Measurements from ENCODE around the gene EFTUD2. TPM values are rescaled to one million over a fixed set of nuclear protein-coding genes. Genes with fewer than 3 reads are reported as not detected.

EFTUD2 gene
- total and polyA plus RNA-seq, 2 of the 13 experiments (the other 11 are each of a cell fraction or from before 2014, with no cell fraction given) = 111 to 137 TPM

- TF ChIP-seq SIN3B (IDR thresholded peaks at IDR 0.05; ENCODE audit: low read length) (no peak), ZNF296 (CRISPR knock-in tag; conservative IDR thresholded peaks at IDR 0.05) (no peak), ZBTB39 (CRISPR knock-in tag; IDR thresholded peaks at IDR 0.05) (no peak), ZNF547 (CRISPR knock-in tag; IDR thresholded peaks at IDR 0.05) (no peak), HINFP (CRISPR knock-in tag; IDR thresholded peaks at IDR 0.05; ENCODE audit: low read depth) (no peak), ELK4 (CRISPR knock-in tag; IDR thresholded peaks at IDR 0.05; ENCODE audit: borderline replicate concordance) (no peak), ZFY (CRISPR knock-in tag; IDR thresholded peaks at IDR 0.05) (peak; percentile 27; the same call in 1 of the 2 replicates), ATF1 (CRISPR knock-in tag; IDR thresholded peaks at IDR 0.05) (no peak), FIP1L1 (IDR thresholded peaks at IDR 0.05; ENCODE audit: borderline replicate concordance, insufficient read depth, low read depth, low read length) (no peak)
- TF ChIP-seq, protein P1, sequence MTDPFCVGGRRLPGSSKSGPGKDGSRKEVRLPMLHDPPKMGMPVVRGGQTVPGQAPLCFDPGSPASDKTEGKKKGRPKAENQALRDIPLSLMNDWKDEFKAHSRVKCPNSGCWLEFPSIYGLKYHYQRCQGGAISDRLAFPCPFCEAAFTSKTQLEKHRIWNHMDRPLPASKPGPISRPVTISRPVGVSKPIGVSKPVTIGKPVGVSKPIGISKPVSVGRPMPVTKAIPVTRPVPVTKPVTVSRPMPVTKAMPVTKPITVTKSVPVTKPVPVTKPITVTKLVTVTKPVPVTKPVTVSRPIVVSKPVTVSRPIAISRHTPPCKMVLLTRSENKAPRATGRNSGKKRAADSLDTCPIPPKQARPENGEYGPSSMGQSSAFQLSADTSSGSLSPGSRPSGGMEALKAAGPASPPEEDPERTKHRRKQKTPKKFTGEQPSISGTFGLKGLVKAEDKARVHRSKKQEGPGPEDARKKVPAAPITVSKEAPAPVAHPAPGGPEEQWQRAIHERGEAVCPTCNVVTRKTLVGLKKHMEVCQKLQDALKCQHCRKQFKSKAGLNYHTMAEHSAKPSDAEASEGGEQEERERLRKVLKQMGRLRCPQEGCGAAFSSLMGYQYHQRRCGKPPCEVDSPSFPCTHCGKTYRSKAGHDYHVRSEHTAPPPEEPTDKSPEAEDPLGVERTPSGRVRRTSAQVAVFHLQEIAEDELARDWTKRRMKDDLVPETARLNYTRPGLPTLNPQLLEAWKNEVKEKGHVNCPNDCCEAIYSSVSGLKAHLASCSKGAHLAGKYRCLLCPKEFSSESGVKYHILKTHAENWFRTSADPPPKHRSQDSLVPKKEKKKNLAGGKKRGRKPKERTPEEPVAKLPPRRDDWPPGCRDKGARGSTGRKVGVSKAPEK (CRISPR knock-in tag; IDR thresholded peaks at IDR 0.05; ENCODE audit: borderline replicate concordance) = no peak
- TF ChIP-seq, protein P2, sequence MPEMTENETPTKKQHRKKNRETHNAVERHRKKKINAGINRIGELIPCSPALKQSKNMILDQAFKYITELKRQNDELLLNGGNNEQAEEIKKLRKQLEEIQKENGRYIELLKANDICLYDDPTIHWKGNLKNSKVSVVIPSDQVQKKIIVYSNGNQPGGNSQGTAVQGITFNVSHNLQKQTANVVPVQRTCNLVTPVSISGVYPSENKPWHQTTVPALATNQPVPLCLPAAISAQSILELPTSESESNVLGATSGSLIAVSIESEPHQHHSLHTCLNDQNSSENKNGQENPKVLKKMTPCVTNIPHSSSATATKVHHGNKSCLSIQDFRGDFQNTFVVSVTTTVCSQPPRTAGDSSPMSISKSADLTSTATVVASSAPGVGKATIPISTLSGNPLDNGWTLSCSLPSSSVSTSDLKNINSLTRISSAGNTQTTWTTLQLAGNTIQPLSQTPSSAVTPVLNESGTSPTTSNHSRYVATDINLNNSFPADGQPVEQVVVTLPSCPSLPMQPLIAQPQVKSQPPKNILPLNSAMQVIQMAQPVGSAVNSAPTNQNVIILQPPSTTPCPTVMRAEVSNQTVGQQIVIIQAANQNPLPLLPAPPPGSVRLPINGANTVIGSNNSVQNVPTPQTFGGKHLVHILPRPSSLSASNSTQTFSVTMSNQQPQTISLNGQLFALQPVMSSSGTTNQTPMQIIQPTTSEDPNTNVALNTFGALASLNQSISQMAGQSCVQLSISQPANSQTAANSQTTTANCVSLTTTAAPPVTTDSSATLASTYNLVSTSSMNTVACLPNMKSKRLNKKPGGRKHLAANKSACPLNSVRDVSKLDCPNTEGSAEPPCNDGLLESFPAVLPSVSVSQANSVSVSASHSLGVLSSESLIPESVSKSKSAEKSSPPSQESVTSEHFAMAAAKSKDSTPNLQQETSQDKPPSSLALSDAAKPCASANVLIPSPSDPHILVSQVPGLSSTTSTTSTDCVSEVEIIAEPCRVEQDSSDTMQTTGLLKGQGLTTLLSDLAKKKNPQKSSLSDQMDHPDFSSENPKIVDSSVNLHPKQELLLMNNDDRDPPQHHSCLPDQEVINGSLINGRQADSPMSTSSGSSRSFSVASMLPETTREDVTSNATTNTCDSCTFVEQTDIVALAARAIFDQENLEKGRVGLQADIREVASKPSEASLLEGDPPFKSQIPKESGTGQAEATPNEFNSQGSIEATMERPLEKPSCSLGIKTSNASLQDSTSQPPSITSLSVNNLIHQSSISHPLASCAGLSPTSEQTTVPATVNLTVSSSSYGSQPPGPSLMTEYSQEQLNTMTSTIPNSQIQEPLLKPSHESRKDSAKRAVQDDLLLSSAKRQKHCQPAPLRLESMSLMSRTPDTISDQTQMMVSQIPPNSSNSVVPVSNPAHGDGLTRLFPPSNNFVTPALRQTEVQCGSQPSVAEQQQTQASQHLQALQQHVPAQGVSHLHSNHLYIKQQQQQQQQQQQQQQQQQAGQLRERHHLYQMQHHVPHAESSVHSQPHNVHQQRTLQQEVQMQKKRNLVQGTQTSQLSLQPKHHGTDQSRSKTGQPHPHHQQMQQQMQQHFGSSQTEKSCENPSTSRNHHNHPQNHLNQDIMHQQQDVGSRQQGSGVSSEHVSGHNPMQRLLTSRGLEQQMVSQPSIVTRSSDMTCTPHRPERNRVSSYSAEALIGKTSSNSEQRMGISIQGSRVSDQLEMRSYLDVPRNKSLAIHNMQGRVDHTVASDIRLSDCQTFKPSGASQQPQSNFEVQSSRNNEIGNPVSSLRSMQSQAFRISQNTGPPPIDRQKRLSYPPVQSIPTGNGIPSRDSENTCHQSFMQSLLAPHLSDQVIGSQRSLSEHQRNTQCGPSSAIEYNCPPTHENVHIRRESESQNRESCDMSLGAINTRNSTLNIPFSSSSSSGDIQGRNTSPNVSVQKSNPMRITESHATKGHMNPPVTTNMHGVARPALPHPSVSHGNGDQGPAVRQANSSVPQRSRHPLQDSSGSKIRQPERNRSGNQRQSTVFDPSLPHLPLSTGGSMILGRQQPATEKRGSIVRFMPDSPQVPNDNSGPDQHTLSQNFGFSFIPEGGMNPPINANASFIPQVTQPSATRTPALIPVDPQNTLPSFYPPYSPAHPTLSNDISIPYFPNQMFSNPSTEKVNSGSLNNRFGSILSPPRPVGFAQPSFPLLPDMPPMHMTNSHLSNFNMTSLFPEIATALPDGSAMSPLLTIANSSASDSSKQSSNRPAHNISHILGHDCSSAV (CRISPR knock-in tag; IDR thresholded peaks at IDR 0.05; ENCODE audit: borderline replicate concordance) = no peak
These were observed 68.6 kb downstream of the EFTUD2 start (continued) for GRCh38 chr17:44830359-44831288.
